ENCODE data around the gene TOP2A. TPM values are rescaled to one million over a fixed set of nuclear protein-coding genes. Genes with fewer than 3 reads are reported as not detected.

Gene TOP2A
- polyA plus RNA-seq, 1 donor from 2014 or later, result 7.8 TPM

DNA sequence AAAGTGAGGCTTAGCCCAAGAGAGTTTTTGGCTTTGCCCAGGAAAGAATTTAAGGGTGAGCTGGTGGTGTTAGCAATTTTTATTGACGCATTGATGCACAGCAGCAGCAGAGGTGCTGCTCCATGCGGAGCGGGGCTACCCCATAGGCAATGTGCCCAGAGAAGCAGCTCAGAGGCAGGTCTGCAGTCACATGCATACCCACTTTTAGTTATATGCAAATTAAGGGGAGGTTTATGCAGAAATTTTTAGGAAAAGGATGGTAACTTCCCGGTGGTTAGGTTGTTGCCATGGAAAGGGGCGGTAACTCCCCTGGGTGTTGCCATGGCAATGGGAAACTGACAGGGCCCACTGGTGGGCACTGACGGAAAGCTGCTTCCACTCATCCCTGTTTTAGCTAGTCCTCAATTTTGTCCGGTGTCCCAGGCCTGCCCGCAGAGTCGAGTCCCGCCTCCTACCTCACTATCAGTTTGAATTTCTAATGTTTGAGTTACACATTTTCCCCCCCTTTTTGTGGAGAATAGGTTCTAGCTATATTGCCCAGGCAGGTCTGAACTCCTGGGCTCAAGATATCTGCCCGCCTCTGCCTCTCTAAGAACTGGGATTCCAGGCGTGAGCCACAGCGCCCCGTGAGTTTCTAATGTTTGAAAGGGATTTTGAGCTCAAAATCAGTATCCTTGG is 42.7 kb downstream of the TOP2A start:
- no peaks in the 10 kb centered on the region for H3K27me3 ChIP-seq (ENCODE audit: insufficient read depth, low read depth, low read length)
- H3K27ac ChIP-seq (ENCODE audit: low read length), result no peak overlapping the region
- H4K20me1 ChIP-seq (ENCODE audit: insufficient read depth), result no peaks in the 10 kb centered on the region
- TF ChIP-seq EZH2 (IDR thresholded peaks at IDR 0.05; ENCODE audit: borderline replicate concordance, insufficient read depth, low read length, poor library complexity, severe bottlenecking) (no peak), SMC3 (conservative IDR thresholded peaks at IDR 0.05; ENCODE audit: poor library complexity) (no peak), TAF1 (IDR thresholded peaks at IDR 0.05; ENCODE audit: low read depth) (no peak)
- TF ChIP-seq, protein P1, sequence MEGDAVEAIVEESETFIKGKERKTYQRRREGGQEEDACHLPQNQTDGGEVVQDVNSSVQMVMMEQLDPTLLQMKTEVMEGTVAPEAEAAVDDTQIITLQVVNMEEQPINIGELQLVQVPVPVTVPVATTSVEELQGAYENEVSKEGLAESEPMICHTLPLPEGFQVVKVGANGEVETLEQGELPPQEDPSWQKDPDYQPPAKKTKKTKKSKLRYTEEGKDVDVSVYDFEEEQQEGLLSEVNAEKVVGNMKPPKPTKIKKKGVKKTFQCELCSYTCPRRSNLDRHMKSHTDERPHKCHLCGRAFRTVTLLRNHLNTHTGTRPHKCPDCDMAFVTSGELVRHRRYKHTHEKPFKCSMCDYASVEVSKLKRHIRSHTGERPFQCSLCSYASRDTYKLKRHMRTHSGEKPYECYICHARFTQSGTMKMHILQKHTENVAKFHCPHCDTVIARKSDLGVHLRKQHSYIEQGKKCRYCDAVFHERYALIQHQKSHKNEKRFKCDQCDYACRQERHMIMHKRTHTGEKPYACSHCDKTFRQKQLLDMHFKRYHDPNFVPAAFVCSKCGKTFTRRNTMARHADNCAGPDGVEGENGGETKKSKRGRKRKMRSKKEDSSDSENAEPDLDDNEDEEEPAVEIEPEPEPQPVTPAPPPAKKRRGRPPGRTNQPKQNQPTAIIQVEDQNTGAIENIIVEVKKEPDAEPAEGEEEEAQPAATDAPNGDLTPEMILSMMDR (IDR thresholded peaks at IDR 0.05; ENCODE audit: poor library complexity, severe bottlenecking), result no peak
- TF ChIP-seq, protein P2, sequence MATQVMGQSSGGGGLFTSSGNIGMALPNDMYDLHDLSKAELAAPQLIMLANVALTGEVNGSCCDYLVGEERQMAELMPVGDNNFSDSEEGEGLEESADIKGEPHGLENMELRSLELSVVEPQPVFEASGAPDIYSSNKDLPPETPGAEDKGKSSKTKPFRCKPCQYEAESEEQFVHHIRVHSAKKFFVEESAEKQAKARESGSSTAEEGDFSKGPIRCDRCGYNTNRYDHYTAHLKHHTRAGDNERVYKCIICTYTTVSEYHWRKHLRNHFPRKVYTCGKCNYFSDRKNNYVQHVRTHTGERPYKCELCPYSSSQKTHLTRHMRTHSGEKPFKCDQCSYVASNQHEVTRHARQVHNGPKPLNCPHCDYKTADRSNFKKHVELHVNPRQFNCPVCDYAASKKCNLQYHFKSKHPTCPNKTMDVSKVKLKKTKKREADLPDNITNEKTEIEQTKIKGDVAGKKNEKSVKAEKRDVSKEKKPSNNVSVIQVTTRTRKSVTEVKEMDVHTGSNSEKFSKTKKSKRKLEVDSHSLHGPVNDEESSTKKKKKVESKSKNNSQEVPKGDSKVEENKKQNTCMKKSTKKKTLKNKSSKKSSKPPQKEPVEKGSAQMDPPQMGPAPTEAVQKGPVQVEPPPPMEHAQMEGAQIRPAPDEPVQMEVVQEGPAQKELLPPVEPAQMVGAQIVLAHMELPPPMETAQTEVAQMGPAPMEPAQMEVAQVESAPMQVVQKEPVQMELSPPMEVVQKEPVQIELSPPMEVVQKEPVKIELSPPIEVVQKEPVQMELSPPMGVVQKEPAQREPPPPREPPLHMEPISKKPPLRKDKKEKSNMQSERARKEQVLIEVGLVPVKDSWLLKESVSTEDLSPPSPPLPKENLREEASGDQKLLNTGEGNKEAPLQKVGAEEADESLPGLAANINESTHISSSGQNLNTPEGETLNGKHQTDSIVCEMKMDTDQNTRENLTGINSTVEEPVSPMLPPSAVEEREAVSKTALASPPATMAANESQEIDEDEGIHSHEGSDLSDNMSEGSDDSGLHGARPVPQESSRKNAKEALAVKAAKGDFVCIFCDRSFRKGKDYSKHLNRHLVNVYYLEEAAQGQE (IDR thresholded peaks at IDR 0.05; ENCODE audit: borderline replicate concordance), result no peak
- H3K4me2 ChIP-seq (ENCODE audit: low read length), result no peak overlapping the region
- no peak overlapping the region for H2AFZ ChIP-seq (ENCODE audit: low read depth, low read length)
- no peaks in the 10 kb centered on the region for H3K9me3 ChIP-seq (ENCODE audit: low read length)
- no peaks in the 10 kb centered on the region for H3K36me3 ChIP-seq (ENCODE audit: insufficient read depth, low read length)
- no peak overlapping the region for H3K9ac ChIP-seq (ENCODE audit: low read length)
- H3K79me2 ChIP-seq (replicated peaks; ENCODE audit: insufficient read depth, low read length), result no peaks in the 10 kb centered on the region
- no peak overlapping the region for H3K4me3 ChIP-seq (ENCODE audit: low read length)
- no peaks in the 10 kb centered on the region for H3F3A ChIP-seq (ENCODE audit: insufficient read depth, low read length, poor library complexity, severe bottlenecking)
- no peaks in the 10 kb centered on the region for H3K9me2 ChIP-seq (ENCODE audit: insufficient read depth, low read length)

DNA sequence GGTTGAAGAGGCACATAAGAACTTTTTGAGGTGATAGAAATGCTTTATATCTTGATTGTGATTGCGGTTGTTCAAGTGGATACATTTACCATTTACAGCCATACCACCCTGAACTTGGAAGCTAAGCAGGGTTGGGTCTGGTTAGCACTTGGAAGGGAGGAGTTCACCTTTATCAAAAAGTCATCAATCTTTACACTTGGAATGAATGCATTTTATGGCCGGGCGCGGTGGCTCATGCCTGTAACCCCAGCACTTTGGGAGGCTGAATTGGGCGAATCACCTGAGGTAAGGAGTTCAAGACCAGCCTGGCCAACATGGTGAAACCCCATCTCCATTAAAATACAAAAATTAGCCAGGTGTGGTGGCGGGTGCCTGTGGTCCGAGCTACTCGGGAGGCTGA is 43.7 kb downstream of the TOP2A start:
- no peaks in the 10 kb centered on the region for H3K9me2 ChIP-seq (ENCODE audit: insufficient read depth, low read length)
- no peaks in the 10 kb centered on the region for H3K79me2 ChIP-seq (replicated peaks; ENCODE audit: insufficient read depth, low read length)
- H3K27ac ChIP-seq (ENCODE audit: low read length), result no peak overlapping the region
- no peak overlapping the region for H3K4me3 ChIP-seq (ENCODE audit: low read length)
- H3K9me3 ChIP-seq (ENCODE audit: low read length), result no peaks in the 10 kb centered on the region
- no peaks in the 10 kb centered on the region for H3K27me3 ChIP-seq (ENCODE audit: insufficient read depth, low read depth, low read length)
- no peak overlapping the region for H2AFZ ChIP-seq (ENCODE audit: low read depth, low read length)
- H3K36me3 ChIP-seq (ENCODE audit: insufficient read depth, low read length), result no peaks in the 10 kb centered on the region
- no peak overlapping the region for H3K4me2 ChIP-seq (ENCODE audit: low read length)
- TF ChIP-seq, protein P1 (IDR thresholded peaks at IDR 0.05; ENCODE audit: poor library complexity, severe bottlenecking), result no peak
- TF ChIP-seq MXI1 (conservative IDR thresholded peaks at IDR 0.05; ENCODE audit: poor library complexity, severe bottlenecking) (no peak), EZH2 (IDR thresholded peaks at IDR 0.05; ENCODE audit: borderline replicate concordance, insufficient read depth, low read length, poor library complexity, severe bottlenecking) (no peak), POLR2AphosphoS5 (IDR thresholded peaks at IDR 0.05) (no peak)
- TF ChIP-seq, protein P2 (IDR thresholded peaks at IDR 0.05; ENCODE audit: borderline replicate concordance), result no peak
- H3F3A ChIP-seq (ENCODE audit: insufficient read depth, low read length, poor library complexity, severe bottlenecking), result no peaks in the 10 kb centered on the region
- no peaks in the 10 kb centered on the region for H4K20me1 ChIP-seq (ENCODE audit: insufficient read depth)
- no peak overlapping the region for H3K9ac ChIP-seq (ENCODE audit: low read length)

Data from neural cell (in vitro differentiated cells).